Bronchus fibroblast of lung (primary cell): ENCODE data around the gene UAP1. TPM values are rescaled to one million over a fixed set of nuclear protein-coding genes. Genes with fewer than 3 reads are reported as not detected.

ENCODE experiments used
- total RNA-seq: library from RNA; depleted of rRNA; stranded (reverse); fragments of >200 nt; gene quantifications from 2 replicates; pipeline ENCODE4 v1.2.3, GENCODE V29; 2015

The UAP1 gene
- total RNA-seq: 112 and 121 TPM in 2 replicates

DNA sequence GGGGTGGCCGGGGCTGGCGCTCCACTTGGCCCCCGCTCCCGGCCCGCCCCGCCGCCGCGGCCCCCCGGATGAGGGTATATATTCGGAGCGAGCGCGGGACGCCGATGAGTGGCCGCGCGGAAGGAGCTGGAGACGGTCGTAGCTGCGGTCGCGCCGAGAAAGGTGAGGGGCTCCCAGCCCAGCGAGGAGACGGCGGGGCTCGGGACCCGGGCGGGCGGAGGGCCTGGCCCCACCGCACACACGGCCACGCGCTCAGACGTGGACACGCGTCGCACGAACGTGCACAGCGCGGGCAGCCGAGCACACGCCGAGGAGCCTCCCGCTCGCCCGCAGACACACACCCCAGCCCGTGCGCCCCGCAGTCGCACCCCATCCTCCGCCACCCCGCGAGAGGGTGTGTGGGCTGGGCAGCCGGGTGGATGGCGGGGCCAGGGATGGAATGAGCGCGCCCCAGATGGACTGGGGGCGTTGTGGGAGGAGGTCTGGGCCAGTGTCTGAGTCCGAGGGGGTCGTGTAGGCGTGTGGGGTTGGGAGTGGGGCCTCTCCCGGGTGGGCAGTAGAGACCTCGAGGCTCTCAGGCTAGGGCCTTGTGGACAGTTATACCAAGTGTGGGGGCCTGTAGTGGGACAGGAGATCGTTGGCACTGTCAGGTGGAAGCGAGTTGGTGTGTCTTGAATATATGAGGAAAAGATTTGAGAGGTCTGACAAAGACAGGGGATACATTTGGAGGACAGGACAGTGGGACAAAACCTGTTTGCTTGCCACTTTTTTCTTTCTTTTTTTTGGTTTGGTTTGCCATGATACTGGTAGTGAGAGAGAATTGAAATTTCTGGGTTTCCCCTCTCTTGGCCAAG is at the start of gene UAP1:
UAP1 (plus strand) TSS at position 107 of the 854 bp plus-strand sequence. CDS start 4,347 bp downstream, outside the sequence.

DNA sequence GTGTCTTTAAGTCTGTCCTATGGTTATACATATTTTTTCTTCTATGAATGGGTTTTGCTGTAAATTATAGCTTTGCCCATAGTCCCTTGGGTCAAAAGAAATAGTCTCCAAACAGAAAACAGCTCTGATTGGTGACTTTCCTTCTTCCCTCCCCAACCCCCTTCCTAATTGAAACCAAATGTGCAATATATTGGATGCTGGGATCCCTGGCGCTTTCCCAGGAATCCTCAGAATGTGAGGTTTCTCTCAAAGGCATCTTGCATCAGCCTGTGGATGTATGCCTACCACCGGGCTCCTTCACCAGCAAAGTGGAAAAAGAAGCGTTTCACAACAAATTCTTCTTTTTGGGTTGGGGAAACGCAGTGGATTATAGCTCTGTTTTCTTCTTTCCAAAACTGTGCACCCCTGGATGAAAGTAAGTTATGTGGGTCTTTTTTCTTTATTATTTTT is 70.7 kb downstream of the UAP1 start, which contains the start of gene DDR2:
DDR2 (plus strand) TSS at position 248 of the 450 bp plus-strand sequence. CDS start 86,600 bp downstream, outside the sequence.

Other genes starting within 250 kb of the UAP1 start
- not detected in 2 replicates for gene SPATA46, start 184.9 kb upstream of the UAP1 start, total RNA-seq
- 0.50 and 0.59 TPM in 2 replicates for gene C1orf226, start 180.0 kb upstream of the UAP1 start, total RNA-seq
- gene SH2D1B, start 149.6 kb upstream of the UAP1 start, total RNA-seq: 0.15 TPM in 1 of 2 replicates, not detected in the other
- gene UHMK1, start 63.9 kb upstream of the UAP1 start, total RNA-seq: 27.2 and 36.1 TPM in 2 replicates
- gene DDR2, start 70.7 kb downstream of the UAP1 start, total RNA-seq: 80.9 and 83.7 TPM in 2 replicates
- gene HSD17B7, start 229.0 kb downstream of the UAP1 start, total RNA-seq: 33.6 and 41.7 TPM in 2 replicates